GM19351 (cell line): ENCODE results near the gene KCNJ14.

ENCODE experiments used
- ATAC-seq: cut with Tn5 transposase; IDR thresholded peaks from one replicate; pipeline ENCODE4 v1.9.1; 2021; ENCODE audit warnings: mild to moderate bottlenecking, moderate library complexity; ENCODE audit not compliant: unreplicated experiment

The KCNJ14 gene

GRCh38 chr19:48502350-48503018, 47.1 kb downstream of the KCNJ14 start:
- no peak for ATAC-seq

- ATAC-seq = no peak
Measured at GRCh38 chr19:48506138-48506733, 50.9 kb downstream of the KCNJ14 start.

DNA sequence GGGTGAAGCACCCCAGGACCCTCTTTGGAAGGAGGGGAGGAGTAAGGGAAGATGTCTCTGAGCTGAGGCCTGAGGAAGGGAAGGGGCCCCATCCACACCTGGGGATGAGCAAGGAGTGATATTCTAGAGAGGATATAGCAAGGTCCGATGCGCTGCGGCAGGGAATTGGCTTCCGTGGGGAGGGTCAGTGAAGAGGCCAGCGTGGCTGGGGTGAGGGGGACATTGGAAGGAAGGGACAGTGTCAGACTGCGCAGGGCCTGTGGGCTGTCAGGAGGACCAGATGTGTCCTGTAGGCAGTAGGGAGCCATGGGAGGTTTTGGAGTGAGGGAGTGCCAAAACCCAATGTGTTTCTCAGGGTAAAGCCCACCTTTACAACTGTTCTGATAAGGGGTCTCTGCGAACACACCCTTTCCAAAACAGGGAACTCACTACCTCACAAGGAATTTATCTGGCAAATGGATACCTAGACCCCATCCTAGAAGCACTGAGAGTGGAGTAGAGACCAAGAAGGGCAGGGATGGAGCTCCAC, 52.6 kb downstream of the KCNJ14 start:
- ATAC-seq = no peak

GRCh38 chr19:48508729-48509411, 53.5 kb downstream of the KCNJ14 start:
- no peak for ATAC-seq

DNA sequence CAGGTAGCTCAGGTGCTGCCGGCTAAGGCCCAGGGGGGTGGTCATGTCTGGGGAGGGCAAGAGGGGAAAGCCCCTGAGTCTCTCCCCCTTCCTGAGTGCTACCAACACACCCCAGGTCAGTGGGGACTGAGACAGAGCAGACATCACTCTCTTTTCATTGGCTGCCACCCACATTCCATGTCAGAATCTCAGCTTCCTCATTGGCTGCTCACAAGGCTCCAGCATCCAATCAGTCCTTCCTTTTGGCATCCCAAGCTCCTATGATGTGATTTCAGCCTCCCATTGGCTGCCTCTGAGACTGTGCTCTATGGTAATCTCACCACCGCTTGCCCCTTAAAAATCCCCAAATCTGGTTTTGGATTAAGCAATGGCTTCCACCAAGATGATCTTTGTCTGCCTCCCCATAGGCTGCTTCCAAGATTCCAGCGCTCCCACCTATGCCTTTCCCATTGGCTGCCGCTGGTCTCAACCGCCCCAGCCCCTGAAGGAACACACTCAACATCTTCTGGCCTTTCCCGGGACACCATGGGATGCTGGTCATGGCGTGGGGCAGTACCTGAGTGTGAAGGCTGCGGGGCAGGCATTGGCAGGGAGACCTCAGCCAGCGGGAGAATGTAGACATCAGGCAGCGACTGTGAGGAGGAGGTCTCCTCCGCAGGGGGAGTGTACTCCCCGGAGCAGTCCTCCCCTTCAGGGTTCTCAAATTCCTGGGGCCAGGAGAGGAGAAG, 54.3 kb downstream of the KCNJ14 start:
- ATAC-seq = no peak

DNA sequence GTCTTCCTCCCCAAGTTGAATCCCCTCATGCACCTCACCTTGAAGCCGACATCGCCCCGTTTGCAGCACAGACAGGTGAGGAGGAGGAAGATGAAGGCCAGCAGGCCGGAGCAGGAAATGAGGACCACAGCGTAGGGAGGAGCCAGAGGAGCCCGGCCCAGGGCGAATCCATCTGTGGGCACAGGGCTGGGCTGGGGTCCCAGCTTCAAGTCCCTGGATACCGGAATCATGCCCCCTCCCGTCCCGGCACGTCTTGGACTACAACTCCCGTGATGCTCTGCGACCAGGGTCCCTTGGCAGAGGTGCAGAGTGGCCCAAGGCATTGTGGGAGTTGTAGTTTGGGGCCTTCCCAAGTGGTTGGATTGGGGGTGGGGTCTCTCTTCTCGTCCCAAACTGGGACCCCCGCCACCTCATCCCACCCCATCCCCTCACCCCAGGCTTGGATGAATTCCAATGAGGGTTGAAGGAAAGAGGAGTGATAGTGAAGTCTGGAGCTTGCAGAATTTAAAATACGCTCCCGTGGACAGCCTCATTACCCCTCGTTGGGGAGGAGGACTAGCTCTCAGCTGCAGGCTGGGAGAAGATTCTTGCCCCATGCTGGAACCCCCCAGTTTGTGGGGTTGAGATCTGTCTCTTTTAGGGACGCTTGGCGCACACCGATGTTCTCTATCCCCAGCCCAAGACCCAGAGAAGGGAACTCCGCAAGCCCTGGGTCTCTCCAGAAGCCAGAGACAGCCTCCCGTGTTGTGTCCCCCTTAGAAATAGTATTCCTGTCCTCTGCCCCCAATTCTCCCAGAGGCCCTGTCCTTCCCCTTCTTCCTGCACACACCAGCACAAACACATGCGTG, 55.3 kb downstream of the KCNJ14 start:
- no peak for ATAC-seq

- ATAC-seq = no peak
Measured at GRCh38 chr19:48511321-48511731, 56.0 kb downstream of the KCNJ14 start.

DNA sequence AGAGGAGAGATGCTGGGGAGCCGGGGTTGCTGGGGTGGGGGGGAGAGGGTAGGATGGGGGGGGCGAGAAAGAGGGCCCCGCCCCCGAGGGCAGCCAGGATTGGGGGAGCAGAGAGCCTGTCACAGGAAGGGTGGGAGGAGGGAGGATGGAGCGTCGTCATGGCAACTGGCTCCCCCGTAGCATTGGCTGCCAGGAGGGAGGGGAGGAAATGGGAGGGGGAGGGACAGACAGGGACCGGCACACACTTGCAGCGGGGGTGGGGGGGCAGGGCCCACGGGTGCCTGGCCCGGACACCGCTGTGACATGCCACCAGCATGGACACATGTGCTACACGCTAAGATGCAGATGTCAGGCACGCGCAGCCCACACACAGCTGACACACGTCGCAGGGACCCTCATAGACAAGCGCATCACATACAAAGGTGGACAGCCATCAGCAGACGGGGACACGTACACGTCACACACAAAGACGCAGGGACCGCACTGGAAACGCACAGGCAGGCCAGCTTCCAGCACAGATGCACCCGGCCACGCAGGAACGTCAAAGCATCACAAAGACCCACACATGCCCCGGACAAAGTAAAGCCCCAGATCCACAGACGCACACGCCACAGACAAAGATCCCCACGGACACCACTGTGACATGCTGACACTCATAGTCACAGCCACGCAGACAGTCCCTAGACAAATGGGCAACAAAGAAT, 56.6 kb downstream of the KCNJ14 start, which contains the start of gene LMTK3:
LMTK3 (minus strand) TSS at position 36 of the 704 bp plus-strand sequence. CDS start 259 bp downstream, outside the sequence.
- no peak for ATAC-seq

- ATAC-seq = no peak
Measured at GRCh38 chr19:48512504-48513288, 57.3 kb downstream of the KCNJ14 start.

- no peak for ATAC-seq
Measured at GRCh38 chr19:48513289-48514122, 58.1 kb downstream of the KCNJ14 start.

GRCh38 chr19:48514123-48514458, 58.7 kb downstream of the KCNJ14 start:
- no peak for ATAC-seq

GRCh38 chr19:48516536-48516935, 61.2 kb downstream of the KCNJ14 start:
- no peak for ATAC-seq
